NCI-H146 treated with DMSO at 0.1 percent for 48 hours (cell line): ENCODE data around the gene NRXN3.
A peak's percentile ranks its signal among the peaks of the same experiment; 100 is the strongest.

ENCODE experiments used
- DNase-seq: peaks from one replicate; lab custom pipeline; 2025; ENCODE audit not compliant: unreplicated experiment; lab: John Stamatoyannopoulos, UW

NRXN3 gene

DNA sequence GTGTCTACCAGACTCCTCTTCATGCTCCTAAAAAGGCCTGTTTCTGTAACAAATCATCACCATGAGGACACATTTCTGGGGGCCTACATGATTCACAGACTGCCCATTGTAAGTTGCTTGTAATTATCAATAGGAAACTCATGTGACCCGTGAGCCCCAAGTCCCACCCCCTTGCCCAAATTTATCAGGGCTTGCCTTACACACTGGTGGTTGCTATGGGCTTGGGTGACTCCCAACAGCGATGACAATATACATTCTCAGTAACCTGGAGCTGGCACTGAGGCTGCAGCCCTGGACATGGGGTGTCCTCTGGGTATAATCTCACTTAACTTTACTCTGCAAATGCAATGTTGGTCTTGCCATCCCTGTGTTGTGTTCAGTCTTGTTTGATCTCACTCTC, 149.2 kb downstream of the NRXN3 start:
- no peak for DNase-seq

DNA sequence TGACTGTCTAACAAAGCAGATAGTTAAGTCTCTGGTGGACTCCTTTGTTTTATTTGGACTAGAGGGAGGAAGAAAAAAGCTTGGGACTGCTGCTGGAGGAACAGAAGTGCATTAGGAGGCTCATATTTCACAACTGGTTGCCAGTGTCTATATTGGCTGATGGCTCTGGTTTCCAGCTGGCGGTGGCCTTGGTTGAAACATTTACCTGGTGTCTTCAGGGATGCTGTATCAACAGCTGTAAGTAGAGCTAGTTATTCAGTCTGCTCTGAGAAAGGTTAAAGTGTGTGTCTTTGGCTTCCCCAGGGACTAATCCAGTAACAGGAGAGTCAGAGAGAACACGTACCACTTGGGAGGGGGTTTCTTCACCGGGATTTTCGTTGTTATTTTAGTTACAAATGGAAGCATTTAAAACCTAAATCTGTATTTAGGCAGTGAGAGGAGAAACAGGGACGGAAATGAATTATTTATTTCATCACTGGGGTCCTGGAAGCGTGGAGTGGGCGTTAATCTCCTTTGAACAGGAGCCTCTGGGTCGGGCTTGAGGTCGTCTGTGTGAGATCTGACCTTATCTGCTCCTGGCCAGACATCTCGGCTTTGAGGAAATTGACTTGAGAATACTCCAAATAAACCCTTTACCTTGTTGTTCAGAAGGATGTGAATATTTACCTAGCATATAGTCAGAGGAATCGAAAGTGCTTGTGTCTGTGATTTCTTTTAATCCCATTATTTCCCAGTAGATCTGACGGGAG, 149.9 kb downstream of the NRXN3 start:
- peak; percentile 68 for DNase-seq

DNA sequence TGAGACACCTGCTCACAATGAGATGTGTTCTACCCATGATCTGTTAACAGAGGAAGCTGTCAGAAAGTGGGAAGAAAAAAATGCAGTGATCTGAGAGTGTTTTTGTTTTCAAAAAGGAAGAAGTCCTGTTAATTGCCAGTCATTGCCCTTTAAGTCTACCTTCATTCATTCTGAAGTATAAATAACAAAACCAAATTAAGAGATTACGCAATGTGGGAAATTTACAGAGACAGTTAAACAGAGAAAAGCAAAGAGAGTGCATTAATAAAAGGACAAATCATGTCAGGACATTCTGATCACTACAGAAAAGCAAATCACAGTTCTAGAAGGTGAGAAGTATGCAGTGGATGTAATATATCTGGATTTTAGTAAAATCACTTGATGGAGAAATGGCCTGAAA, 154.2 kb downstream of the NRXN3 start:
- DNase-seq: no peak

DNA sequence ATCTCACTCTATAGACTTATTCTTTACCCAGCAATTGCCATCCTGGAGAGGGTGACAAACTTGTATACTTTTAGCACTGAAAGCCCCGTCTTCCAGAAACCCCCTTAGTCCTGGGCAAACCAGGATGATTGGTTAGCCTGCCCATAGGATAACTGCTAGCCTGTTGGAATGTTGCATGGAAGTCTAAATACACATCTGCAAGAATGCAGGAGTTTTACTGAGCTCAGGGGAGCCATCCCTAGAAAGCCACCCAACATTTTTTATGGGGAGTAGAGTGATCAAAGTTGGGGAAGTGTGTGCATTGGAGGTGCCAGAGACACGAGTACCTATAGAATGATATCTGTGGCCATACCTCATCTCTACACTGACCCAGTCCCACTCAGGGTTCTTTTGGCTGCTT, 155.7 kb downstream of the NRXN3 start:
- no peak for DNase-seq

DNA sequence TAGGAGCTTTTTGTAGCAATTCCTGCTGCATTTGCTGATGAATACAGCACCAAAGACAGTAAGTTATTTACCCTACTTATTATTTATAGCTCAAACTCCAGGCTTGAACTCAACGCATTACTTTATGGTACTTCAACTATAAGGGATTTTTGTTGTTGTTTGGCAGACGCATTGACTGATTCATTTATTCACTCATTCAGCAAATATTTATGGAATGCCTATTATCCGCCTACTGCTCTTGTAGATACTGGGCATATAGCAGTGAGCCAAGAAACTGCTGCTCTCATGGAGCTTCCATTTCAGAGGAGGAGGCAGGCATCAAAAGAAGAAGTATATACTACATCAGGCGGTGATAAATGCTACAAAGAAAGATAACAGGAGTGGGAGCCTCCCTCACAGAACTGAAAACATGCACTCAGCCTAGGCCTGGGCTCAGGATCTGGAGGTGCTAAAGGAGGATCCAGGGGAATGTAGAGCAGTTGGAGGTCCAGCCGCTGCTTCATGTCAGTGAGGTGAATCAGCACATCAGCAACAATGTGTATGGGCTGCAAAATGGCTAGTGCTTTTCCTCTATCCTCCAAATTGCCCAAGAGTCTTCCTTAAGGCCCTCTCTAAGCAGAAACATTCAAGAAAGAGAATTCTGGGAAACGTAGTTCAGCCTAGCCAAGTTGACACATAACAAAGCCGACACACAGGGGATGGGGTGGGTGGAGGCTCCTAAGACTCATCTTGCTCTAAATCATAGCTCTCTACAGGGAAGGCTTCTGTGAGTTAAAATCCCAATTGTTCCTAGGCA, 157.5 kb downstream of the NRXN3 start:
- DNase-seq: no peak

DNA sequence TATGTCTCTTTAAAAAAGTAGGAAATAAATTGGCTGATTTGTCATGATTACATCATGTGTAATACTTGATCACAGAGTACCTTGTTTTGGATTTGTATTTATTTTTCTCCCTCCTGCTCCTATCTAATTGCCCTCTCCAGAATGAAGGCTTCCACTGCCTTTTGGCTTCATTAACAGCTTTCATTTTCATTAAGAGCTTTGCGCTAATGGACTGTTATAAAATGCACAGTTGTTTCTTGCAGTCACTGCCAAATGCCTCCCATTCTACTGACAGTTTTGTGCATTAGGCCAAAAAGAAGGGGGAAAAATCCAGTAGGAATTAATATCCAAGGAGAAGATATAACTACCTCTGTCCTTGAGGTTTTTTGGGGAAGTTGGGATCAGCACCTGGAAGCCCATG, 159.2 kb downstream of the NRXN3 start:
- DNase-seq: no peak

DNA sequence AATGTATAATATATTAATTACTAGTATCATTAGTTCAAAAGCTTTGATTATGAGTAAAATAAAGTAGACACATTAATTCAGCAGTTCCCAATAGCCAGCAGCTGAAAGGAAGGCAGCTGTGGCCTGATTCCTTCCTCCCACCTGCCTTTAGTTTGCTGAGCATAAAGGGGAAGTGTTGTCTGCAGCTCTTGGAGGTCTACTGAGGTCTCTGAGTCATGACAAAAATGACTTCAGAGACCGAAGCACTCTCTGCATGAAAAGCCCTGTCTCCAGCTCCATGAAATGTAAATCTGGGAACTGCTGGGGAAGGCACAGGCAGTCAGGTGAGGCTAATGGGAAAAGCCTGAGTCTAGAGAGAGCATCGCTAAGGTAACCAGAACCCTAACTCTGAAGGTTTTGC, 165.4 kb downstream of the NRXN3 start:
- peak; percentile 26 for DNase-seq

DNA sequence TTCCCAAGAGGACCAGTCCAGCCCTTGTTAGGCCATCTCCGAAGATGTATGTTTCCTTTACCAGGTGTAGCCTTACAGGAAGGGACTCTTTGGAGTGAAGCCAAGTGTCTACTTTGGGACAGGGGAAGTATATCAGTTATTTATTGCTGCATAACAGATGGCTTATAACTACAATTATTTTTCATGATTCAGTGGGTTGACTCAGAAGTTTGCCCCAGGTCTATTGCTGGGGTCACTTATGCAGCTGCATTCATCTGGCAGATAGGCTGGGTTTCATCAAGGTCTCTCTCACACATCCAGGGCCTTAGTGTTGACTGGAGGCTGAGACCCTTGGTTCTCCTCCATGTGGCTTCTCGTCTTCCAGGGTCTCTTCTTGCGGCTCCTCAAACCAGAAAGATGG, 170.1 kb downstream of the NRXN3 start:
- DNase-seq: no peak

DNA sequence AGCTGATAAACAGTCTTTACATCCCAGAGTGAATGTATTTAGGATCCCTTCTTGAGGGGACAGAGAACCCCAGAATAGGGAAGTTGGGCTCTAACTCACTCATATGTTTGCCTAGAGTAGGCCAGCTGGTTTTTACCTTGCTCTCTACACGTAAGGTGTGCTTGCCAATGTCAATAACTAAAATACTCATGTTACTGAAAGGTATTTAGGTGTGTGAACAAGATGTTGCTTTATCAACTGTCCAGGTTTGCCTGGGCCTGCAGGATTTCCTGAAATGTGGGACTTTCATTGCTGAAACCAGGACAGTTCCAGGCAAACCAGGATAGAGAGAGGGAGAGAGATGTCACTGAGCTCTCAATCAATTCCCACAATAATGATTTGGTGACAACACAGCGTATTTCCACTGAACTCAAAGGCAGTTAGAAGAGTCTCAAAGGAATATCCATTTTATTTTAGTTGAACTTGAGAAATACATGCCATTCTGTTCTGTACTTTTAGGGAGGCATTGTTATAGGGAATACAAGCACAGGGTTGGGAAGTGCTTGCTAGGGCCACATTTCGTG, 171.7 kb downstream of the NRXN3 start:
- DNase-seq: peak; percentile 4

DNA sequence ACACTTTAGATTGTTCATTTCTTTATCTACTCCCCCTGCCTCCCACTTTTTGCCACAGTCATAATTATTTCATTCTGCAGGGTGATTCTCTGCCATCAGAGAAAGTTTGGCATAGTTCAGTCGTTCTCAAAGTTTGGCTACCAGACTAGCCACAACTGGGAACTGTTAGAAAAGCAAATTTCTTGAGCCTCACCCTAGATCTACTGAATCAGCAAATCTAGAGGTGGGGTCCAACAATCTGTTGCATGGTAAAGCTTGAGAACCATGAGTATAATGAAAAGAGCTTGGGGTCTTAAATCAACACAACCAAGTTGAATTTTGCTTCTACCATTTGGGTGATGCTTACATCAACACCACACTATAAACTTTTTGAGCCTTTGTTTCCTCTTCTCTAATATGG, 172.7 kb downstream of the NRXN3 start:
- no peak for DNase-seq

DNA sequence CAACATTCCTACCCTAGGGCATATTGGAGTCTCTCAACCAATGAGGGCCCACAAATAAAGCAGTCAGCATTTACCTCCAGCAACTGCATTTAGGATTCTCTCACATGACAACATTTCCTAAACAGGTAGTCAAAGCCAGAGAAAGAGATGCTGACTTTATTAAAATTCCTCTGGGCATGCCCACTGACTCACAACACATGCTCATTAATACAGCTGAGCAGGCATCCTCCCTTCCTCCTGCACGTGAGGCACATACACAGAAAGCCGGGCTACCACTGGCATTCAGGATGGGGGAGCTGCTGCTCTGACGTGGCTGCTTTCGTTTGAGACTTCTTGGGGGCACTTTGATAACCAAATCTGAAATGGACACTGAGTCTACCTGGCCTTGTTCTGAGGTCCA, 174.1 kb downstream of the NRXN3 start:
- no peak for DNase-seq

DNA sequence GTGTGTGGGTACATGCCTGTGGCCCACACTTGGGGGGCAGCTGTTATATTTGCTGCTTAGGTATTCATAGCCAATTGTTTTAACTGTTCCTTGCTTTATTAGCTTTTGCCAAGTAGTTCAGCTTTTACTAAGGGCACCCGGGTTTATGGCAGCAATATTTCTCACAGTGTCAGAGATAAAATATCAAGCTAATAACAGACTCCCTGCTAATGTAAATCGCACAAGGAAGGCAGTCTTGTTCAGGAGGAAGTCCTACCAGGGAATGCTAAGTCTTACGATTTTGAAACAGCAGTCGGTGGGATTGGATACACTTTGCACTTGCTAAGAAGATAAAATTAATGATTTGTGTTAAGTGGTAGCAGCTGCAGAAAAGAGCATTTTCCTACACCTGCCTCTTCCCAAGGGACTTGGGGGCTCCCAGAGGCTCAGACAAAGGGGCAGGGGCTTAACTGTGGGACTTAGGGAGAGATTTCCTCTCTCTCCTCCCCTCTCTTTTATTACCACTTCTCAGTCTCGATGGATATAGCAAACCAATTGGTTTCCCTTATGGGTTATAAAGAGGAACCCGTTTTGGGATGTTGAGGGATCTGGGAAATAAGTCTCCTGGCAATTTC, 175.1 kb downstream of the NRXN3 start:
- DNase-seq: no peak

DNA sequence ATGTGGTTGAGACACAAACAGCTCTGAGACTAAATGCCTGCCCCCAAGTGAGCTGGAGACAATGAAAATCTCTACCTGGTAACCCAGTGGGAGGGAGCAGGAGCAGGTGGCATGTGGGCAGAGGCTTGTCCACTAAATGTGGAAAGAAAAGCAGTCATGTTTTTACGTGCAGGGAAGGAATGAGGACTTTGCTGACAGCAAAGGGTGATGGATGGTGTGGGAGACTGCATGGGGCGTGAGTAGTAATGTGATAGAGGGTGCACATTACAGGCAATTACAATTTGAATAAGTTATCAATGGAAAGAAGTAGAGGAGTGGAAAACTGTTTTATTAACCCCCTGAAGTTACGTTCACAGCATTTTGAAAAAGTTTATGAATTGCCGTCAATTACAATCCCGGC, 176.6 kb downstream of the NRXN3 start:
- peak; percentile 73 for DNase-seq

DNA sequence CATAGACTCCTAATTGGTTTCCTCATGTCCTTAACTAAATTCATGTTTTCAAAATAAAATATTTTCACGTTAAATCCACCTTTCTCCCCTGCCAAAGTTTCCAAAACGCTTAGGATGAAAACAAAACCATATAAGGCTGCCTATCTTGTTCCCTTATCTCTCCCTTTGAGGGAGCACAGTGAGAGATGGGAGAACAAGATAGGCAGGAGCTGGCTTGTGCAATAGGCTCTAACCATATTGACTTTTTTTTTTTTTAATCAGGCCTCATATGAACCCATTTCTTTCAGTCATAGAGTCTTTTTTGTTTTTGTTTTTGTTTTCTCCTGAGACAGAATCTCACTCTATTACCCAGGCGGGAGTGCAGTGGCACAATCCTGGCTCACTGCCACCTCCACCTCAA, 184.9 kb downstream of the NRXN3 start:
- DNase-seq: no peak

DNA sequence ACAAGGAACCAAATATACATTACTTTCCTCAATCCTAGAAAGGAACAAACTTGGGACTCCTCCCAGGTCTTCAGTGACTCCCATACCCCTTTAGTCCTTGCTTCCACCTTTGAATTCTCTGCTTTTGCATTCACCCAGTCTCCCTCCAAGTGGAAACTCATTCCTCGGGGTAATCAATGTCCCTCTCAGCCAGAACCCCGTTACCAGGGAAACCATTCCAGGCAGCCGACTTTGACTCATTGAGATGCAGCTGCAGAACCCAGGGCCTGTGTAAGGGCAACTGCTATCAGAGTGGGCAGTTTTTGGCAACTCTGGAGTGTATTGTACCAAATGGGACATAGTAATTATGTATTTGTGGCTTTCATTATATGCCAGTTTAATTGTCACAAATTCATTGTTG, 186.2 kb downstream of the NRXN3 start:
- peak; percentile 15 for DNase-seq

DNA sequence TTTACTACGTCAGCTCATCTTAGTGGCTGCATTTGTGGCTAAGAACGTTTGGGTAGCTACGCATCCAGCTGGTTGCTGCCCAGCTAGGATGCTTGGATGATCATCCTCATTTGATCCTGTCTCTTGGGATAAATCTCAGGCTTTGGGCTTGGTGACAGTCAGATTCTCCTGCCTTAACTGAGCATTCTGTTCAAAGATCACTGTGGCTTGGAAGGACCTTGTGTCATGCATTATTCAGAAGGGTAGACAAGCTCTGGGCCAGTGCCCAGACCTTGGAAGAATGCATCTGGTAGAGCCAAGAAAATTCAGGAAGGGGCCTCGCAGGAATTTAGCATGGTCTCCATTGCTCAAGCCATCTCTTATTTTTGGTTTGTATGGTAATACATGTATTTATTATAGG, 188.4 kb downstream of the NRXN3 start:
- no peak for DNase-seq

DNA sequence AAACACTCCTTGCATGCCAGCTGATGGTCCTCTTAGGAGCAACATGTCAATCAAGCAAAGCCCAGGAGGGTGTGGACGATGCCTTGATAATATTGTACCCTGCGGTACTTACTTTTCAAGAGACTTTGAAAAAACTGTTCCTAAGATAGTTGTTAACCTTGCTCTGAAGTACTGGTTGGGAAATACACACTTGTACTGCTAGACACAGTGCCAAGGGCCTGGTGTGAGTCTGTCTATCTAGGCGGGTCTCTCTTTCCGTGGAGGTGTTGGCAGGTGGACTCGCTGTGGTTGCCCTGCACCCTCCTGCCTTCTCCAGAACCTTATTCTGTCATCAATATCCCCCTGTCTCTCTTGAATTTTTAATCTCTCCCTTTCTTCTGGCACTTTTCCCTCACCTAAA, 189.4 kb downstream of the NRXN3 start:
- no peak for DNase-seq

DNA sequence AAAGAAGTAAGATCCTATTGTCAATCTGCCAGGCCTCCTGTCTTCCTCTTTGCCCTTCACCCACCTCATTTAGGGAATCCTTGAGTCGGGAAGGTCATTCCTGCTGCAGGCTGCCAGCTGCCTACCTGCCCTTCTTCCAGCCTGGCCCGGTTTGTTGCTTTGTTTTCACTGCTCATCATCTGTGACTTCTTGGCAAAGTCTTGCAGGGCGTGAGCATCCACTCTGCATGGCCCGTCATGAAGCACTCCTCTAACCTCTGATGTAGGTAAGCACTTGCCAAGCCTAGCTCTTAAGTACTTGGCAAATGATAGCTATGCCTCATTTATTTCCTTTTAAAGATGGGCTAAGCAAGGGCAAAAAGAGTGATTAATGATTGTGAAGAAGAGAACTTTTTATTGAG, 192.8 kb downstream of the NRXN3 start:
- no peak for DNase-seq

DNA sequence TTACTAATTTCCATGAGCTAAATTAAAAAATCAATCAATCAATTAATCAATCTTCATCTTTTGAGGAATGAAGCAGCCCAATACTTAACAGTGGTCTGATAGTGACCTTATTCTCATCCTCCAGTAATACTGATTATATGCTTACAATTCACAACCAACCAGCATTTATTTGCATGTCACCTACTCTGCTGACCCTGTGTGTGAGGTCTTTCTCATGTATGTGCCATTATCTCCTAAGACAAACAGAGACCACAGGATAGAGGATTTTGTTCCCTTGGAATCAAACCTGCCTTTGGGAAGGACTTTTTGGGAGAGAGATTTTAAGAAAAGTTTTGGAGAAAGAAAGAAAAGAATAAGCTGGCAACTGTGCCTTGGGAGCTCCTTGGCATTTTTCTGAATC, 197.2 kb downstream of the NRXN3 start:
- peak; percentile 14 for DNase-seq

DNA sequence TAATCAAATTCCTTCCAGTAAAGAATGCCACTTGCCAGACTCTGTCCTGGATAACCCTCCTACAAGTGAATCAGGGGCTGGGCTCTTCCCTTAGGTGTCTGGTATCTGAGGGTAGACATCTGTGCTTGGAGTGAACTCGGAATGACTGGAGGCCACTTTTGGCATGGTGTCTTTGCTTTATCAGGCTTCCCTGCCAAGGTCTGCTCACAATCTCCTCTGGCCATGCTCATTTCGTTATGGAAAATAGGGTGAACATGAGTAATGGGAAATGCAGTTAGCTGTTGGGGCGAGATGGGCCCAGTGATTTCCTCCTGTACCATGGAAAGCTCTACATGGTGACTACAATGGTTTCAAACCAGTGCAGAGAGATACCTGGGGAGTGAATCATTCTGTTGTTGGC, 212.9 kb downstream of the NRXN3 start:
- DNase-seq: no peak

DNA sequence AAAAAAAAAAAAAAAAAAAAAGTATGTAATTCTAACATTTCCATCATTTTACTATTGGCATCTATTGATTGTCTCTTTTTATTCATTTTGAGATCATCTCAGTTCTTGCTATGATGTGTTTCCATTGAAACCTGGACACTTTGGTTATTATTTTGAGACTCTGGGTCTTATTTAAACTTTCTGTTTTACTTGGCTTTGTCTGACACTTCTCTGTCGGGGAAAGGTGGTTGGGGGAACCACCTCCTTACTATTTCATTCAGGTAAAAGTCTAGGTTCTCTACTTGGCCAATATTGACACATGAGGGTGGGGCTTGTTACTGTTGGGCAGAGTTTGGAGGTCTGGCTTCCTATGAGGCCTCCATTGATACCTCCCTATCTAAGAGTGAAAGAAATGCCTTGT, 228.0 kb downstream of the NRXN3 start:
- DNase-seq: no peak

DNA sequence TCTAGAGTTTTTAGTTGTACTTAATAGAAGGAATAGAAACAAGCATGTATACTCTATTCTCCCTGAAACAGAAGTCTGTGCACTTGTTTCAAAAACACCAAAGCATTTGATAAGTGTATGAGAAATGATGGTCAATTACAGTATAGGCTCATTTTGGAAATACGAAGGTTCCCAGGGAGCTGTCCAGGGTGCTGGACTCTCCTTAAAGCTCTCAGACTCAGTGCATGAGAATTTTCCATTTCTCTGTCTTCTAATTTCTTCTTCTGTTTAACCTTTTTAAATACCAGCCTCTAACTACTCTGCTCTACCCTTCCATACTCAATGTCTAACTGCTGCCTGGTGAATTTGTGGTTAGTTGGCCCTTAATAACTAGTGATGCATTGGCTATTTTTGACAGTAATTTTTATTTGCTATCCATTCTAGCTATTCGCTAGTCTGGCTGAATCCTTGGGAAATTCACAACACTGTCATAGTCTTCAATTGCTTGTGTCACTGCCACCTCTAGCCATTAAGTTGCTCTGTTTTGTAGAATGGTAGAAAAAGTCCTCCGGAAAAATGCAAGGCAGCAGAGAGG, 229.2 kb downstream of the NRXN3 start:
- DNase-seq: no peak
